Measurements from ENCODE around the gene OBSL1. TPM values are rescaled to one million over a fixed set of nuclear protein-coding genes. Genes with fewer than 3 reads are reported as not detected.

The OBSL1 gene
- total and polyA plus RNA-seq, 2 donors (not counting 1 experiment from before 2014, with no cell fraction given) = not detected

DNA sequence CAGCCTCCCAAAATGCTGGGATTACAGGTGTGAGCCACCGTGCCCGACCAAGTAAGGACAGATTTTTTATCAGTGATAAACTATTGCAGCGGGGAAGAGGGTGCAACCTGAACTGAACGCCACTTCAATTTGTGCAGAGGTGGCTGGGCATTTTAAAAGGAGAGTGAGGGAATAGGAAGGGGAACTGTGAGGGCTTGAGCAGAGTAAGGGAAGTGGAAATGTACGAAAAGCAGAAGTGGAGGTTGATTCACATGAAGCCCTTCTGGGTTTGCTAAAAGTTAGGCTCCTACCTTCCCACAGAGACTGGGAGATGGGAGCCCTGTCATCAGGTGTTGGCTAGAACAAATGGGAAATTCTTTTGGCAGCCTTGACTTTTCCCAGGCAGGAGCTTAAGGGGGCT is 32.4 kb upstream of the OBSL1 start:
- H3K79me2 ChIP-seq (ENCODE audit: control insufficient read depth, insufficient read depth, low read length) = peaks cover 14% of the 10 kb centered on the region
- H2AFZ ChIP-seq (ENCODE audit: insufficient read depth, low read depth, low read length, poor library complexity, severe bottlenecking) = no peak overlapping the region
- no peak overlapping the region for H3K9ac ChIP-seq (ENCODE audit: low read length)
- intact Hi-C loops (cut with micrococcal nuclease) = no loop called here
- H3K9me3 ChIP-seq (ENCODE audit: control extremely low read depth in 1 of 3, control insufficient read depth in 2 of 3, insufficient read depth in 1 of 3, low read length in 2 of 3) = no peaks in the 10 kb centered on the region
- ATAC-seq (ENCODE audit: low read depth) (peak; percentile 69), DNase-seq (peak; percentile 53)
- H3K27ac ChIP-seq (ENCODE audit: low read length in 2 of 2) = peak overlapping the region; percentile 13 to 58
- 18% methylated on average over 5 of the region's 5 CpGs for WGBS (ENCODE audit: insufficient coverage)
- H4K20me1 ChIP-seq (ENCODE audit: control insufficient read depth, insufficient read depth, low read length, poor library complexity, severe bottlenecking) = no peaks in the 10 kb centered on the region
- ChIA-PET POLR2A (no interaction called here), CTCF (no interaction called here)
- peak overlapping the region; percentile 52 for H3K4me2 ChIP-seq (replicated peaks; ENCODE audit: low read depth, low read length, poor library complexity, severe bottlenecking)
- Mint-ChIP-seq H3K4me1 (peaks cover 17% of the 10 kb centered on the region), H3K9me3 (ENCODE audit: insufficient read depth) (no peaks in the 10 kb centered on the region), H3K4me3 (no peak overlapping the region), H3K27ac (peak overlapping the region; percentile 76), H3K27me3 (no peaks in the 10 kb centered on the region)
- H3K4me1 ChIP-seq (ENCODE audit: control insufficient read depth in 2 of 2, insufficient read depth in 2 of 2, low read length in 2 of 2) = peaks cover 13 to 15% of the 10 kb centered on the region in 2 donors
- peaks cover 3 to 59% of the 10 kb centered on the region in 2 experiments for H3K36me3 ChIP-seq (replicated peaks in 1 of 2; ENCODE audit: control extremely low read depth in 1 of 2, control insufficient read depth in 1 of 2, extremely low read depth in 1 of 2, insufficient read depth in 2 of 2, low read length in 1 of 2)
- TF ChIP-seq, protein P1, sequence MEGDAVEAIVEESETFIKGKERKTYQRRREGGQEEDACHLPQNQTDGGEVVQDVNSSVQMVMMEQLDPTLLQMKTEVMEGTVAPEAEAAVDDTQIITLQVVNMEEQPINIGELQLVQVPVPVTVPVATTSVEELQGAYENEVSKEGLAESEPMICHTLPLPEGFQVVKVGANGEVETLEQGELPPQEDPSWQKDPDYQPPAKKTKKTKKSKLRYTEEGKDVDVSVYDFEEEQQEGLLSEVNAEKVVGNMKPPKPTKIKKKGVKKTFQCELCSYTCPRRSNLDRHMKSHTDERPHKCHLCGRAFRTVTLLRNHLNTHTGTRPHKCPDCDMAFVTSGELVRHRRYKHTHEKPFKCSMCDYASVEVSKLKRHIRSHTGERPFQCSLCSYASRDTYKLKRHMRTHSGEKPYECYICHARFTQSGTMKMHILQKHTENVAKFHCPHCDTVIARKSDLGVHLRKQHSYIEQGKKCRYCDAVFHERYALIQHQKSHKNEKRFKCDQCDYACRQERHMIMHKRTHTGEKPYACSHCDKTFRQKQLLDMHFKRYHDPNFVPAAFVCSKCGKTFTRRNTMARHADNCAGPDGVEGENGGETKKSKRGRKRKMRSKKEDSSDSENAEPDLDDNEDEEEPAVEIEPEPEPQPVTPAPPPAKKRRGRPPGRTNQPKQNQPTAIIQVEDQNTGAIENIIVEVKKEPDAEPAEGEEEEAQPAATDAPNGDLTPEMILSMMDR (IDR thresholded peaks at IDR 0.05) = no peak
- TF ChIP-seq EZH2 (IDR thresholded peaks at IDR 0.05; ENCODE audit: borderline replicate concordance, insufficient read depth, low read depth, low read length, poor library complexity, severe bottlenecking) = no peak
- H3K27me3 ChIP-seq (replicated peaks in 1 of 4; ENCODE audit: control extremely low read depth in 1 of 4, control insufficient read depth in 3 of 4, insufficient read depth in 4 of 4, low read length in 3 of 4) = no peaks in the 10 kb centered on the region
- H3K4me3 ChIP-seq (ENCODE audit: control extremely low read depth in 1 of 5, extremely low read depth in 1 of 5, insufficient read depth in 1 of 5, low read depth in 2 of 5, low read length in 4 of 5) = no peak overlapping the region

DNA sequence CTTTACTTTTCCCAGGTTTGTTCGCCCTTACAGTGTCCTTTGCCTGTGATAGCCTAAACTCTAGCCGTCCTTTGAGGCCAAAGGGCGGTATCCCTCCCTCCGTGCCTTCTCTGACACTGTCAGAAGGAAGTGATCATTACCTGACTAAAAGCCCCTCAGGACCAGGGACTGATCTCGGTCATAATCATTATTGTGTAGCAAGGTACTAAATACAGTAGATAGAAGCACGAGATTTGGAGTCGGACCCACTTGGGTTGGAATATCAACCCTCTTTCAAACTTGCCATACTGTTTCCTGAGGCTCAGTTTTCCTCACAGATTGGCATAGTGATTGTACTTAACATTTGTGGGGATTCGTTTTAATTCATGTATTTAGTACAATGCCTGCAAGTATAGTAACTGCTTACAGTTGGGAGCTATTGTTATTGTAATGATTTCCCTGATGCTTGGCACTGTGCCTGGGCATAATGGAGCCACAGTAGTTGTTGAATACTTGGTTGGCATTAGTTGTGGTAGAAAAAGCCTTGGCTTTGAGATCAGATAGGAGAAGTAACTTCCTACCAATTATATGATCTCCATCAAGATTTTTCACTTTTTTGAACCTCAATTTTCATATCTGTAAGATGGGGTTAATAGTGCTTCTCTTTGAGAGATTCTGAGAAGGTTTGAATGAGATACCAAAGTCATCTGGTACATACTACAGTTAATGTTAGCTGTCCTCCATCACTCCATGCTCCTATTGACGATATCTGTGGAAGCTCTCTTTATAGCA is 27.2 kb upstream of the OBSL1 start:
- Mint-ChIP-seq H3K4me1 (peaks cover 24% of the 10 kb centered on the region), H3K27ac (peak overlapping the region; percentile 98), H3K9me3 (ENCODE audit: insufficient read depth) (no peaks in the 10 kb centered on the region), H3K4me3 (peak overlapping the region; percentile 98), H3K27me3 (peaks cover 3% of the 10 kb centered on the region)
- peaks cover 15% of the 10 kb centered on the region for H3K79me2 ChIP-seq (ENCODE audit: control insufficient read depth, insufficient read depth, low read length)
- H3K4me2 ChIP-seq (replicated peaks; ENCODE audit: low read depth, low read length, poor library complexity, severe bottlenecking) = peak overlapping the region; percentile 84
- ChIA-PET POLR2A (interaction anchor here (0.6 kb wide), 2 partner anchors 21 to 718 kb away, joined by 4 to 5 read pairs; partner anchors contain the start of gene WNT10A), CTCF (interaction anchor here (0.7 to 2.0 kb wide), 6 partner anchors 28 to 196 kb away, joined by 3 to 17 read pairs (median 4); partner anchors contain the start of genes CHPF, GMPPA and TMEM198)
- peak overlapping the region; percentile 80 for H3K9ac ChIP-seq (ENCODE audit: low read length)
- H3K36me3 ChIP-seq (replicated peaks in 1 of 2; ENCODE audit: control extremely low read depth in 1 of 2, control insufficient read depth in 1 of 2, extremely low read depth in 1 of 2, insufficient read depth in 2 of 2, low read length in 1 of 2) = peaks cover 3 to 18% of the 10 kb centered on the region in 2 experiments
- no peaks in the 10 kb centered on the region for H4K20me1 ChIP-seq (ENCODE audit: control insufficient read depth, insufficient read depth, low read length, poor library complexity, severe bottlenecking)
- peak overlapping the region; percentile 89 for H2AFZ ChIP-seq (ENCODE audit: insufficient read depth, low read depth, low read length, poor library complexity, severe bottlenecking)
- peaks cover 0 to 10% (median 0%) of the 10 kb centered on the region in 4 experiments for H3K27me3 ChIP-seq (replicated peaks in 1 of 4; ENCODE audit: control extremely low read depth in 1 of 4, control insufficient read depth in 3 of 4, insufficient read depth in 4 of 4, low read length in 3 of 4)
- WGBS (ENCODE audit: insufficient coverage) = 38% methylated on average over 9 of the region's 9 CpGs
- H3K9me3 ChIP-seq (ENCODE audit: control extremely low read depth in 1 of 3, control insufficient read depth in 2 of 3, insufficient read depth in 1 of 3, low read length in 2 of 3) = no peaks in the 10 kb centered on the region
- H3K4me3 ChIP-seq (ENCODE audit: control extremely low read depth in 1 of 5, extremely low read depth in 1 of 5, insufficient read depth in 1 of 5, low read depth in 2 of 5, low read length in 4 of 5) = peak overlapping the region; percentile 69 to 88 (median 86)
- ATAC-seq (ENCODE audit: low read depth) (no peak), DNase-seq (no peak)
- H3K4me1 ChIP-seq (ENCODE audit: control insufficient read depth in 2 of 2, insufficient read depth in 2 of 2, low read length in 2 of 2) = peaks cover 12 to 16% of the 10 kb centered on the region in 2 donors
- TF ChIP-seq EZH2 (IDR thresholded peaks at IDR 0.05; ENCODE audit: borderline replicate concordance, insufficient read depth, low read depth, low read length, poor library complexity, severe bottlenecking) = no peak
- TF ChIP-seq, protein P1 (IDR thresholded peaks at IDR 0.05) = no peak
- intact Hi-C loops (cut with micrococcal nuclease) = loop anchor here (1.0 to 10.0 kb wide), 7 partner anchors 55 to 1326 kb away; partner anchors contain the start of genes AAMP, ANKZF1, ATG9A and CHPF
- peak overlapping the region; percentile 59 to 88 for H3K27ac ChIP-seq (ENCODE audit: low read length in 2 of 2)
